ENCODE measurements around the gene RAD23B.
"Not testable (repeated sequence)": the region's sequence is repeated elsewhere in the genome, so short reads cannot be mapped to it uniquely, and the experiment has no call there.

Gene RAD23B

GRCh38 chr9:107290619-107291018 is 7.5 kb downstream of the RAD23B start:
- no peak for TF ChIP-seq CTCF (IDR thresholded peaks at IDR 0.05)
- Mint-ChIP-seq H3K27ac (no peak overlapping the region), H3K36me3 (ENCODE audit: low read depth) (peaks cover 80% of the 10 kb centered on the region), H3K4me3 (no peak overlapping the region), H3K9me3 (peaks cover 42% of the 10 kb centered on the region), H3K27me3 (ENCODE audit: low read depth, poor library complexity) (no peaks in the 10 kb centered on the region), H3K4me1 (peaks cover 17% of the 10 kb centered on the region)
- DNase-seq: no peak

GRCh38 chr9:107292821-107293542 is 9.9 kb downstream of the RAD23B start:
- Mint-ChIP-seq H3K9me3 (peaks cover 37% of the 10 kb centered on the region), H3K4me3 (no peak overlapping the region), H3K27ac (no peak overlapping the region), H3K4me1 (peaks cover 6% of the 10 kb centered on the region), H3K36me3 (ENCODE audit: low read depth) (peaks cover 79% of the 10 kb centered on the region), H3K27me3 (ENCODE audit: low read depth, poor library complexity) (no peaks in the 10 kb centered on the region)
- no peak for TF ChIP-seq CTCF (IDR thresholded peaks at IDR 0.05)
- DNase-seq: no peak

GRCh38 chr9:107293543-107294085 is 10.5 kb downstream of the RAD23B start:
- DNase-seq: no peak
- H3K9me3 Mint-ChIP-seq: peaks cover 37% of the 10 kb centered on the region
- H3K4me3 Mint-ChIP-seq: no peak overlapping the region
- H3K27ac Mint-ChIP-seq: no peak overlapping the region
- H3K36me3 Mint-ChIP-seq (ENCODE audit: low read depth): peaks cover 75% of the 10 kb centered on the region
- no peak for TF ChIP-seq CTCF (IDR thresholded peaks at IDR 0.05)
- H3K4me1 Mint-ChIP-seq: peaks cover 7% of the 10 kb centered on the region
- no peaks in the 10 kb centered on the region for H3K27me3 Mint-ChIP-seq (ENCODE audit: low read depth, poor library complexity)

GRCh38 chr9:107294756-107295155 is 11.7 kb downstream of the RAD23B start:
- Mint-ChIP-seq H3K27me3 (ENCODE audit: low read depth, poor library complexity) (no peaks in the 10 kb centered on the region), H3K36me3 (ENCODE audit: low read depth) (peaks cover 65% of the 10 kb centered on the region), H3K9me3 (peaks cover 37% of the 10 kb centered on the region), H3K4me3 (no peak overlapping the region), H3K27ac (peak overlapping the region; percentile 79), H3K4me1 (peaks cover 13% of the 10 kb centered on the region)
- no peak for TF ChIP-seq CTCF (IDR thresholded peaks at IDR 0.05)
- DNase-seq: no peak

GRCh38 chr9:107295995-107296394 is 12.9 kb downstream of the RAD23B start:
- no peaks in the 10 kb centered on the region for H3K27me3 Mint-ChIP-seq (ENCODE audit: low read depth, poor library complexity)
- peaks cover 29% of the 10 kb centered on the region for H3K9me3 Mint-ChIP-seq
- H3K27ac Mint-ChIP-seq: peak overlapping the region; percentile 41
- no peak for DNase-seq
- H3K36me3 Mint-ChIP-seq (ENCODE audit: low read depth): peaks cover 55% of the 10 kb centered on the region
- no peak for TF ChIP-seq CTCF (IDR thresholded peaks at IDR 0.05)
- H3K4me1 Mint-ChIP-seq: peaks cover 13% of the 10 kb centered on the region
- H3K4me3 Mint-ChIP-seq: no peak overlapping the region

- H3K27me3 Mint-ChIP-seq (ENCODE audit: low read depth, poor library complexity); DNase-seq; H3K4me3 Mint-ChIP-seq: not testable (repeated sequence)
- peaks cover 13% of the 10 kb centered on the region for H3K4me1 Mint-ChIP-seq
- H3K27ac Mint-ChIP-seq: peak overlapping the region; percentile 22
- H3K36me3 Mint-ChIP-seq (ENCODE audit: low read depth): peaks cover 55% of the 10 kb centered on the region
- peaks cover 28% of the 10 kb centered on the region for H3K9me3 Mint-ChIP-seq
Observed at GRCh38 chr9:107296592-107296991, 13.5 kb downstream of the RAD23B start.
